SU-DHL-6 (cell line): ENCODE measurements around the gene SNRPD1.

Source experiments
- H2AFZ ChIP-seq: fragments of 200-600 bp; sonication (generic); 2 replicates; pipeline ENCODE4 v1.6.1; 2014; ENCODE audit warnings: low read depth, mild to moderate bottlenecking, moderate library complexity, mixed read lengths, antibody characterized with exemption, low read length; ENCODE audit not compliant: severe bottlenecking
- H3F3A ChIP-seq: fragments of 200-600 bp; shearing (Covaris generic); 2 replicates; pipeline ENCODE4 v1.6.0; 2016; ENCODE audit warnings: antibody characterized with exemption, mild to moderate bottlenecking; ENCODE audit not compliant: insufficient read depth
- H3K27ac ChIP-seq: fragments of 200-600 bp; sonication (generic); 2 replicates; pipeline ENCODE4 v1.5.1; 2016; ENCODE audit warnings: low read depth, mild to moderate bottlenecking, low read length, moderate library complexity, mixed read lengths
- H3K27me3 ChIP-seq: fragments of 200-600 bp; sonication (generic), shearing (Covaris generic); 2 replicates; pipeline ENCODE4 v1.6.0; 2014; ENCODE audit warnings: mild to moderate bottlenecking, low read length
- H3K36me3 ChIP-seq: fragments of 200-600 bp; sonication (generic); 2 replicates; pipeline ENCODE4 v1.6.1; 2014; ENCODE audit warnings: mild to moderate bottlenecking, low read length, mixed read lengths
- H3K4me2 ChIP-seq: fragments of 300-600, 200-600 bp; shearing (Covaris generic), sonication (generic); 2 replicates; pipeline ENCODE4 v1.6.0; 2014; ENCODE audit warnings: low read length, low read depth, mild to moderate bottlenecking; ENCODE audit not compliant: poor library complexity, severe bottlenecking
- H3K4me3 ChIP-seq: fragments of 200-600 bp; sonication (generic); 2 replicates; pipeline ENCODE4 v1.5.1; 2014; ENCODE audit warnings: antibody characterized with exemption, low read length, mild to moderate bottlenecking, mixed read lengths; ENCODE audit not compliant: insufficient read depth, poor library complexity, severe bottlenecking
- H3K79me2 ChIP-seq: fragments of 200-600 bp; sonication (generic); 2 replicates; pipeline ENCODE4 v1.6.1; 2014; ENCODE audit warnings: mild to moderate bottlenecking, low read length, moderate library complexity; ENCODE audit not compliant: insufficient read depth
- H3K9ac ChIP-seq: fragments of 200-600 bp; sonication (generic); 2 replicates; pipeline ENCODE4 v1.7.0; 2014; ENCODE audit warnings: mild to moderate bottlenecking, low read length
- H3K9me2 ChIP-seq: fragments of 200-600 bp; sonication (generic); replicated peaks from 2 replicates; pipeline ENCODE4 v1.6.1; 2014; ENCODE audit warnings: low read length; ENCODE audit not compliant: insufficient read depth
- H3K9me3 ChIP-seq: fragments of 200-600 bp; sonication (generic); 2 replicates; pipeline ENCODE4 v1.6.1; 2014; ENCODE audit warnings: low read length, mixed read lengths; ENCODE audit not compliant: insufficient read depth
- H4K20me1 ChIP-seq: fragments of 200-600 bp; sonication (generic); 2 replicates; pipeline ENCODE4 v1.6.1; 2014; ENCODE audit warnings: low read depth, mild to moderate bottlenecking, antibody characterized with exemption, low read length, moderate library complexity, mixed read lengths
- EZH2phosphoT487 ChIP-seq: fragments of 200-600 bp; sonication (generic), shearing (Covaris generic); conservative IDR thresholded peaks from 2 replicates; pipeline ENCODE4 v1.6.1; 2018; ENCODE audit warnings: mild to moderate bottlenecking, antibody characterized with exemption, low read length, moderate library complexity, mixed read lengths
- TF ChIP-seq, protein P1 (sequence below): fragments of 200-600 bp; sonication (generic); IDR thresholded peaks from one replicate; pipeline ENCODE4 v1.5.1; 2017; ENCODE audit warnings: antibody characterized with exemption, mild to moderate bottlenecking, low read length, moderate library complexity; ENCODE audit not compliant: insufficient read depth, poor library complexity, severe bottlenecking

Gene SNRPD1

DNA sequence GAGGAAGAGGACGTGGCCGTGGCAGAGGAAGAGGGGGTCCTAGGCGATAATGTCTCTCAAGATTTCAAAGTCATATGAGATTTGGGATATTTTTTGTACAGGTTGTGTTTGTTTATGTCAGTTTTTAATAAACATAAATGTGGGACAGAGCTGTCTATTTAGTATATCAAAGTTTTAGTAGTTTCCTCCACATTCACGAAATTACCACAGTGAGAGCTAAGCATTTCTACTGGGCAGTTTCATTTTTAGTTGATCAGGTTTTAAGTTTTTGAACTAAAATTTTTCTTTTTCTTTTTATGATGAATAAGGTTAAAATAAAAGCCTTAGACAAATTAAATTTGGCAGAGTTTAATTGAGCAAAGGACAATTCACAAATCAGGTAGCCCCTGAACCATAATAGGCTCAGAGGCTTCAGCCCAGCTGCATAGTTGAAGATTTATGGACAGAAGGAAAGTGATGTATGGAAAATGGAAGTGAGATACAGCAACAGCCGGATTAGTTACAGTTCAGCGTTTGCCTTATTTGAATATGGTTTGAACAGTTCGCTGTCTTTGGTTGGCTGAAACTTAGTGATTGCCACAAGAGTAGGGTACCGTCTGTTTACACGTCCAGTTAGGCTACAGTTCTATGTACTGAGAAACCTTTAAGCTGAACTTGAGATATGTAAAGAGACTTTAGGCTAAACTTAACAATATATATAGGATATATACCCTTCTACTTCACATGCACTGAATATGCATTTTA, 17.1 kb downstream of the SNRPD1 start:
- no peak overlapping the region for H3K4me3 ChIP-seq

DNA sequence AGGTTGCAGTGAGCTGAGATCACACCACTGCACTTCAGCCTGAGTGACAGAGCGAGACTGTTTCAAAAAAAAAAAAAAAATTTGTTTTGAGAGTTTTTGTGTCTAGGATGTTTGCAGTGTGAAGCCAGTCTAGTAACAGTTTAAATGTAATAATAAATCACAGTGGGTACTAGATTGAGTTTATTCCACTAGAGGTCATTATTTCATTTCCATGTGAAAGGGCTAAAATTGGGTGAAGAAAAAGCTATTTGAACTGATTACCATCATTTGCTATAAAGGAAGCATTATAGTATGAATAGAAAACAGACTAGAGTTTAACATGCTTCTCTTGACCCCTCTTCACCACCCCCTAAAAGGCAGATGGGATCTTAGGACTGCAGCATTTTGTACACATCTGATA, 20.3 kb downstream of the SNRPD1 start:
- Histone ChIP-seq H3K36me3 (peaks cover 42% of the 10 kb centered on the region), H3K4me3 (no peak overlapping the region), H4K20me1 (peaks cover 18% of the 10 kb centered on the region), H3K9me2 (no peaks in the 10 kb centered on the region), H3K79me2 (peaks cover 25% of the 10 kb centered on the region), H3K9me3 (no peaks in the 10 kb centered on the region), H3K9ac (no peak overlapping the region), H2AFZ (no peak overlapping the region), H3F3A (peaks cover 55% of the 10 kb centered on the region), H3K4me2 (no peak overlapping the region), H3K27me3 (no peaks in the 10 kb centered on the region), H3K27ac (no peak overlapping the region)
- TF ChIP-seq, protein P1, sequence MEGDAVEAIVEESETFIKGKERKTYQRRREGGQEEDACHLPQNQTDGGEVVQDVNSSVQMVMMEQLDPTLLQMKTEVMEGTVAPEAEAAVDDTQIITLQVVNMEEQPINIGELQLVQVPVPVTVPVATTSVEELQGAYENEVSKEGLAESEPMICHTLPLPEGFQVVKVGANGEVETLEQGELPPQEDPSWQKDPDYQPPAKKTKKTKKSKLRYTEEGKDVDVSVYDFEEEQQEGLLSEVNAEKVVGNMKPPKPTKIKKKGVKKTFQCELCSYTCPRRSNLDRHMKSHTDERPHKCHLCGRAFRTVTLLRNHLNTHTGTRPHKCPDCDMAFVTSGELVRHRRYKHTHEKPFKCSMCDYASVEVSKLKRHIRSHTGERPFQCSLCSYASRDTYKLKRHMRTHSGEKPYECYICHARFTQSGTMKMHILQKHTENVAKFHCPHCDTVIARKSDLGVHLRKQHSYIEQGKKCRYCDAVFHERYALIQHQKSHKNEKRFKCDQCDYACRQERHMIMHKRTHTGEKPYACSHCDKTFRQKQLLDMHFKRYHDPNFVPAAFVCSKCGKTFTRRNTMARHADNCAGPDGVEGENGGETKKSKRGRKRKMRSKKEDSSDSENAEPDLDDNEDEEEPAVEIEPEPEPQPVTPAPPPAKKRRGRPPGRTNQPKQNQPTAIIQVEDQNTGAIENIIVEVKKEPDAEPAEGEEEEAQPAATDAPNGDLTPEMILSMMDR, result no peak
- TF ChIP-seq EZH2phosphoT487, result no peak

More for the DNA sequence above, 17.1 kb downstream of the SNRPD1 start:
- peaks cover 57% of the 10 kb centered on the region for H3K36me3 ChIP-seq
- no peaks in the 10 kb centered on the region for H3K9me3 ChIP-seq
- H3F3A ChIP-seq, result peaks cover 42% of the 10 kb centered on the region
- no peak overlapping the region for H2AFZ ChIP-seq
- H3K27ac ChIP-seq, result no peak overlapping the region
- peaks cover 24% of the 10 kb centered on the region for H4K20me1 ChIP-seq
- H3K79me2 ChIP-seq, result peaks cover 51% of the 10 kb centered on the region
- H3K27me3 ChIP-seq, result no peaks in the 10 kb centered on the region
- no peaks in the 10 kb centered on the region for H3K9me2 ChIP-seq
- no peak for TF ChIP-seq EZH2phosphoT487
- TF ChIP-seq, protein P1, result no peak
- no peak overlapping the region for H3K9ac ChIP-seq
- H3K4me2 ChIP-seq, result no peak overlapping the region

DNA sequence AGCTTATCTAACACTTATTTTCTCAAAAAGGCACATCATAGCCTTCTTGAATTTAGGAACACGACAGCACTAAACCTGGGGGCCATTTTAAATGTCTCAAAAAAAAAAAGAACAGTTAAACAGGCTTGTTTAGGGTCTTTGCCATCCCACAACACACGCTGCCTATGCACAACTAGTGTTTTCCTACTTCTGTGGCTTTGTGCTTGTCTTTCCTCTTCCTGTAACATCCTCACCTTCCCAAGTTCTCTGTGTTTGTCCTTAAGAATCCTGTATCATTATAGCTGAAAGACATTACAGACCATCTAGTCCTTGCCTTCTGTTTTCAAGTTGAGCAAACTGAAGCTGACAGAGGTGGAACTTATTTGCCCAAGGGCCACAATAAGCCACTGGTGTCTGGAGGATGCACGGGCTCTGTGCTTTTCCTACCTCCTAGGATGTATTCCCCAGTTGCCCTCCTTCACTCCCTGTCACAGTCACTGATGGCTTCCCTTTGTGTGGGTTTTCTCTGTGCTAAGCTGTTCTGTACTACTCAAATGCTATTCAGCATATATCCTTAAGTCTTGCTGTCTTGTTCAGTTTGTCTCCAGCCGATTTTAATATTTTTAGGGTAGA, 22.6 kb downstream of the SNRPD1 start:
- Histone ChIP-seq H3K9me3 (no peaks in the 10 kb centered on the region), H3K27ac (no peak overlapping the region), H3K36me3 (peaks cover 20% of the 10 kb centered on the region), H4K20me1 (0 out of 2 replicates have a peak, but pooled peaks cover 5% of the 10 kb centered on the region), H3F3A (peaks cover 54% of the 10 kb centered on the region), H3K27me3 (no peaks in the 10 kb centered on the region), H3K4me2 (no peak overlapping the region), H3K9me2 (no peaks in the 10 kb centered on the region), H3K9ac (no peak overlapping the region), H2AFZ (no peak overlapping the region), H3K79me2 (peaks cover 5% of the 10 kb centered on the region; the same call in 1 of the 2 replicates), H3K4me3 (no peak overlapping the region)
- TF ChIP-seq, protein P1, result no peak
- TF ChIP-seq EZH2phosphoT487, result no peak
